Measurements from ENCODE around the gene EIF5B.

DNA sequence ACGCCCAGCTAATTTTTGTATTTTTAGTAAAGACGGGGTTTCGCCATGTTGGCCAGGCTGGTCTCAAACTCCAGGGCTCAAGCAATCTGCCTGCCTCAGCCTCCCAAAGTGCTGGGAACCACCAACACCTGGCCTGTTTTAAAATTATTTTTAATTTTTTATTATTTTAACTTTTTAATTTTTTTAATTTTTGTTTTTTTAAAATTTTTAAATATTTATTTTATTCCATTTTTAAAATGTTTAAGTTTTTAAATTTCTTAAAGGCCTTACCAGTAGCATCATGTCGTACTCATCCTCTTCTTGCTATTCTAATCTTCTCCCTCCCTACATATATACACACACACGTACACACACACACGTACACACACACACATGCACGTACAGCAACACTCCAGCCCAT, 37.6 kb upstream of the EIF5B start:
- TF ChIP-seq, protein P1, sequence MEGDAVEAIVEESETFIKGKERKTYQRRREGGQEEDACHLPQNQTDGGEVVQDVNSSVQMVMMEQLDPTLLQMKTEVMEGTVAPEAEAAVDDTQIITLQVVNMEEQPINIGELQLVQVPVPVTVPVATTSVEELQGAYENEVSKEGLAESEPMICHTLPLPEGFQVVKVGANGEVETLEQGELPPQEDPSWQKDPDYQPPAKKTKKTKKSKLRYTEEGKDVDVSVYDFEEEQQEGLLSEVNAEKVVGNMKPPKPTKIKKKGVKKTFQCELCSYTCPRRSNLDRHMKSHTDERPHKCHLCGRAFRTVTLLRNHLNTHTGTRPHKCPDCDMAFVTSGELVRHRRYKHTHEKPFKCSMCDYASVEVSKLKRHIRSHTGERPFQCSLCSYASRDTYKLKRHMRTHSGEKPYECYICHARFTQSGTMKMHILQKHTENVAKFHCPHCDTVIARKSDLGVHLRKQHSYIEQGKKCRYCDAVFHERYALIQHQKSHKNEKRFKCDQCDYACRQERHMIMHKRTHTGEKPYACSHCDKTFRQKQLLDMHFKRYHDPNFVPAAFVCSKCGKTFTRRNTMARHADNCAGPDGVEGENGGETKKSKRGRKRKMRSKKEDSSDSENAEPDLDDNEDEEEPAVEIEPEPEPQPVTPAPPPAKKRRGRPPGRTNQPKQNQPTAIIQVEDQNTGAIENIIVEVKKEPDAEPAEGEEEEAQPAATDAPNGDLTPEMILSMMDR (IDR thresholded peaks at IDR 0.05; ENCODE audit: low read depth, low read length), result no peak
- TF ChIP-seq EZH2phosphoT487 (IDR thresholded peaks at IDR 0.05; ENCODE audit: low read depth), result no peak

All from OCI-LY3 (cell line).